H1 (cell line): ENCODE measurements around the gene NEDD4.

Experiments
- BRCA1 ChIP-seq: IDR thresholded peaks from 2 replicates; pipeline ENCODE4 v1.6.1; 2012; ENCODE audit warnings: low read depth, low read length, improper control_type of control experiment
- CHD2 ChIP-seq: IDR thresholded peaks from 2 replicates; pipeline ENCODE4 v1.6.1; 2012; ENCODE audit warnings: low read length, improper control_type of control experiment
- CHD7 ChIP-seq: fragments of 300-600 bp; sonication (generic); IDR thresholded peaks from 2 replicates; pipeline ENCODE4 v1.7.1; 2012; ENCODE audit warnings: low read length, moderate library complexity, mild to moderate bottlenecking, inconsistent platforms; ENCODE audit not compliant: insufficient replicate concordance
- CTCF ChIP-seq, 3 experiments: IDR thresholded peaks; 1 replicate in 2 of 3; 2 replicates in 1 of 3; pipeline versions ENCODE4 v1.5.1 to v1.6.1; 2011; ENCODE audit warnings: low read length in 3 of 3, mild to moderate bottlenecking in 3 of 3, inconsistent platforms in 2 of 3, low read depth in 1 of 3, moderate library complexity in 1 of 3; ENCODE audit not compliant: insufficient read depth in 1 of 3; ENCODE audit errors: control extremely low read depth in 1 of 3
- EP300 ChIP-seq, 2 experiments: IDR thresholded peaks; 1 replicate in 1 of 2; 2 replicates in 1 of 2; pipeline ENCODE4 v1.6.1; 2011 to 2012; ENCODE audit warnings: low read depth in 2 of 2, low read length in 2 of 2, mild to moderate bottlenecking in 2 of 2, borderline replicate concordance in 1 of 2, inconsistent platforms in 1 of 2, moderate library complexity in 1 of 2
- RNF2 ChIP-seq: fragments of 200-900, 300-1000 bp; sonication (generic); IDR thresholded peaks from 2 replicates; pipeline ENCODE4 v1.7.1; 2016; ENCODE audit warnings: borderline replicate concordance, low read depth, mild to moderate bottlenecking, antibody characterized with exemption, low read length; ENCODE audit not compliant: poor library complexity, severe bottlenecking; ENCODE audit errors: missing control alignments
- SP2 ChIP-seq: IDR thresholded peaks from 2 replicates; pipeline ENCODE4 v1.6.1; 2012; ENCODE audit warnings: mild to moderate bottlenecking, low read length, inconsistent platforms
- TCF12 ChIP-seq: IDR thresholded peaks from 2 replicates; pipeline ENCODE4 v1.6.1; 2011; ENCODE audit warnings: low read depth, mild to moderate bottlenecking, low read length

GRCh38 chr15:55899537-55899936 is 93.9 kb downstream of the NEDD4 start:
- no peak for TF ChIP-seq BRCA1
- TF ChIP-seq TCF12: no peak
- TF ChIP-seq CTCF (IDR thresholded peaks at IDR 0.05; ENCODE audit: control extremely low read depth in 1 of 3, insufficient read depth in 1 of 3, low read depth in 1 of 3, low read length in 3 of 3): no peak
- TF ChIP-seq CHD7: no peak
- no peak for TF ChIP-seq EP300 (IDR thresholded peaks at IDR 0.05; ENCODE audit: borderline replicate concordance in 1 of 2, low read depth in 2 of 2, low read length in 2 of 2)
- TF ChIP-seq SP2: no peak
- no peak for TF ChIP-seq CHD2
- no peak for TF ChIP-seq RNF2
